Skeletal muscle cell (primary cell): ENCODE data around the gene MCL1.
"Not testable (repeated sequence)": the region's sequence is repeated elsewhere in the genome, so short reads cannot be mapped to it uniquely, and the experiment has no call there.

Experiments used
- DNase-seq: peaks from one replicate; pipeline ENCODE4 v3.0.0-alpha.2; 2010; ENCODE audit warnings: low read depth
- H3K4me3 ChIP-seq: 2 replicates; pipeline ENCODE4 v1.5.1; 2011; ENCODE audit warnings: low read depth, mild to moderate bottlenecking, control low read depth, low read length, moderate library complexity

MCL1 gene

DNA sequence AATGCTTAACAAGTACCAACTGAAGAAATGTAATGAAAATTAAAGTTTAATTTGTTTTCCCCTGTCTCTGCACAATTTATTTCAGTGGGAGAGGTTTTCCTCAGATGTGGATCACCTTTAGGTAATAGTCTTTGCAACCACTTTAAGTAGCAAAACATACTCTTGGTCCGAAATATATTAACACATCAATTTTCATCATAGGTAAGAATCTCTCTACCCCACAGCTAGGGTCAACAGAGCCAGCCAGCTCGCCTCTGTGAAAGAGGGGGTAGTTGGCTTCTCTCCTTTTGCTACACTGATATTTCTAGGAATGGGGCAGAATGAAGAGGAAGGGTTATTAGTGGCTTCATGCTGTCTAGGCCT, 24.8 kb upstream of the MCL1 start:
- DNase-seq: no peak
- no peak overlapping the region for H3K4me3 ChIP-seq

- no peak overlapping the region for H3K4me3 ChIP-seq
- no peak for DNase-seq
Measured at GRCh38 chr1:150603711-150604110, 24.3 kb upstream of the MCL1 start.

- not testable (repeated sequence) for DNase-seq, H3K4me3 ChIP-seq
Measured at GRCh38 chr1:150602372-150602771, 23.0 kb upstream of the MCL1 start.

GRCh38 chr1:150601540-150601939, 22.1 kb upstream of the MCL1 start:
- H3K4me3 ChIP-seq: no peak overlapping the region
- DNase-seq: no peak

DNA sequence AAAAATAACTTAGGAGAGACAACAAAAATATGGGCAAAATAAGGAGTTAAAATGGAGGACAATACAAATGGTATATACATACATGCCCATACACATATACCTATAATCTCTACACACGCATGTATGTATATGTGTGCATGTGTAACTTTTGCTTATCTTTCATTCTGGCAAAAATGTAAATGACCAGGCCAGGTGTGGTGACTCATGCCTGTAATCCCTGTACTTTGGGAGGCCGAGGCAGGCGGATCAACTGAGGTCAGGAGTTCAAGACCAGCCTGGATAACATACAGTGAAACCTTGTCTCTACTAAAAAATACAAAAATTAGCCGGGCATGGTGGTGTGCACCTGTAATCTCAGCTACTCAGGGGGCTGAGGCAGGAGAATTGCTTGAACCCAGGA, 18.9 kb upstream of the MCL1 start:
- not testable (repeated sequence) for H3K4me3 ChIP-seq

GRCh38 chr1:150596976-150597375, 17.6 kb upstream of the MCL1 start:
- no peak overlapping the region for H3K4me3 ChIP-seq
- no peak for DNase-seq

More for the DNA sequence above, 18.9 kb upstream of the MCL1 start:
- not testable (repeated sequence) for DNase-seq

GRCh38 chr1:150596095-150596892, 16.9 kb upstream of the MCL1 start:
- no peak overlapping the region for H3K4me3 ChIP-seq
- DNase-seq: no peak

DNA sequence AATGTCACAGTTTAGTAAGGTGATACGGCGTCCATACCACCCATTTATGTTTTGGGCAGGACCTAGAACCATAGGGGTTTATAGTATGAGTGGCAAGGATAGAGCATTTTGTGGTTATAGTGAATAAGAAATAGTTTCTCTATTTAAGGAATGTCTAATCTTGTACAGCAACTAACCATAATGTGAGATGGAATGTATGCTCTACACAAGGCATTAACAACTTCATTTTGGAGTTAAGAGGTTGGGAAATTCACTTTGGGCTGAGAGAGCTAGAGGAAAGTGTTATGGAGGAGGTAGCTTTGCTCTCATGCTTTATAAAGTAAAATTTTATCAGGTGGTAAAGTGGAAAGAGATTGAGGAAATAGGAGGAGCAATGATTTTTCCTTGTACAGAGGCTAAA, 3.0 kb upstream of the MCL1 start:
- no peak overlapping the region for H3K4me3 ChIP-seq
- DNase-seq: no peak

GRCh38 chr1:150581962-150582361, 2.6 kb upstream of the MCL1 start:
- H3K4me3 ChIP-seq, DNase-seq: not testable (repeated sequence)

- DNase-seq: not testable (repeated sequence)
Measured at GRCh38 chr1:150581437-150581836, 2.0 kb upstream of the MCL1 start.

DNA sequence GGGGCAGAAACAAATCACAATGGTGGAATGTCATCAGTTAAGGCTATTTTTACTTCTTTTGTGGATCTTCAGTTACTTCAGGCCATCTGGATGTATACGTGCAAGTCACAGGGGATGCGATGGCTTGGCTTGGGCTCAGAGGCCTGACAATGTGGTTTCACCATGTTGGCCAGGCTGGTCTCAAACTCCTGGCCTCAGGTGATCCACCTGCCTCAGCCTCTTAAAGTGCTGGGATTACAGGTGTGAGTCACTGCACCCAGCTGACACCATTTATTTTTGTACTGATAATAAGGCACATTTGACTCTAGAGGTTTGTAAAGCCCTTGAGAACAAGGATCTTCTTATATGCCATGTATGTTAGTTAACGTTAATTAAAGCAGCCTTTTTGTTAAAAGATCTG, 1.6 kb upstream of the MCL1 start:
- DNase-seq, H3K4me3 ChIP-seq: not testable (repeated sequence)

More at GRCh38 chr1:150581437-150581836, 2.0 kb upstream of the MCL1 start:
- not testable (repeated sequence) for H3K4me3 ChIP-seq

DNA sequence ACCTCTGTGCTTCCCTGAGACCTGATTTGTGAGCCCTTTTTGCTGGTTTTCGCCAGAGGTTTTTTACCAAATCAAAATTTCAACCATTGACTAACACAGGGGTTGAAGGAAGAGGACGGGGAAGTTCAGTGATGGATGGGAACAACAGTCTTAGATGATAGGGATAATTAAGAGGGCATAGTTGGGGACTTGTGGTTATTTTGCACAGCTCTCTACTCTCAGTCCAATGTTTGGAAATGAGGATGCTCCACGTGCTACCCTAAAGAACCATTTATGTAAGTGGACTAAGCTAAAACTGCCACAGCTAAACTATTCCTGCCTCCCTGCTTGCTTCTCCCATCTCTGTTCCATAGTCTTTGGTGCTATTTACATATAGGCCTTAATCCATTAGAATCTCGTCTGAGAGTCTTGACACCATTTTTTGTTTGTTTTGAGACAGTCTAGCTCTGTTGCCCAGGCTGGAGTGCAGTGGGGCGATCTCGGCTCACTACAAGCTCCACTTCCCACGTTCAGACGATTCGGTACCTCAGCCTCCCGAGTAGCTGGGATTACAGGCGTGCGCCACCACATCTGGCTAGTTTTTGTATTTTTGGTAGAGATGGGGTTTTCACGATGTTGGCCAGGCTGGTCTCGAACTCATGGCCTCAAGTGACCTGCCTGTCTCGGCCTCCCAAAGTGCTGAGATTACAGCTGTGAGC, 684 bp upstream of the MCL1 start:
- peak overlapping the region; percentile 46 for H3K4me3 ChIP-seq
- no peak for DNase-seq

DNA sequence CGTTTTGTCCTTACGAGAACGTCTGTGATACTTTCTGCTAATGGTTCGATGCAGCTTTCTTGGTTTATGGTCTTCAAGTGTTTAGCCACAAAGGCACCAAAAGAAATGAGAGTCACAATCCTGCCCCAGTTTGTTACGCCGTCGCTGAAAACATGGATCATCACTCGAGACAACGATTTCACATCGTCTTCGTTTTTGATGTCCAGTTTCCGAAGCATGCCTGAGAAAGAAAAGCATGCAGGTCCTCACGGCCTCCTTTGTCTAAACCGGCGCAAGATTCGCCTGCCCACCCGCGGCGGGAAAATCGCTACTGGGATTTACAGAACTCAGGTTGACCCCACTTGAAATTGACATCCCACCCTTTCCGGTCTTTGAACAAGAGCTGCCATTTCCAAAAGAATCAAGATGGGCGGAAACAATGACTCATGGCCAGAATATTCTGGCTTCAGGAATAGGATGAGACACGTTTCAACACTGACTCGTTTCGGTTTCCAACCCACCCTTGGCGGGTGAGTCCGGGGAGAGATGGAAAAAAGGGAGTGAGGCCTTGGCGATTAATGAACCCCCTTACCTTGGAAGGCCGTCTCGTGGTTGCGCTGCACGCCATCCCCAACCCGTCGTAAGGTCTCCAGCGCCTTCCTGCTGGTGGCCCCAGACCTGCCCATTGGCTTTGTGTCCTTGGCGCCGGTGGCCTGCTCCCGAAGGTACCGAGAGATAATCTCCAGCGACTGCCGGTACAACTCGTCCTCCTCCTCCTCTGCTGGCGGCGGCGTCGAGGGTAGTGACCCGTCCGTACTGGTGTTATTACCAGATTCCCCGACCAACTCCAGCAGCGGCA, 919 bp downstream of the MCL1 start:
- H3K4me3 ChIP-seq: peak overlapping the region; percentile 66
- DNase-seq: peak; percentile 61

GRCh38 chr1:150577557-150578271, 1.7 kb downstream of the MCL1 start:
- no peak for DNase-seq
- peak overlapping the region; percentile 66 for H3K4me3 ChIP-seq

GRCh38 chr1:150576794-150577556, 2.4 kb downstream of the MCL1 start:
- H3K4me3 ChIP-seq: peak overlapping the region; percentile 66
- DNase-seq: no peak

GRCh38 chr1:150576367-150576711, 3.1 kb downstream of the MCL1 start:
- H3K4me3 ChIP-seq: peak overlapping the region; percentile 66
- no peak for DNase-seq

- peak overlapping the region; percentile 66 for H3K4me3 ChIP-seq
- DNase-seq: no peak
Measured at GRCh38 chr1:150575518-150576366, 3.7 kb downstream of the MCL1 start.

DNA sequence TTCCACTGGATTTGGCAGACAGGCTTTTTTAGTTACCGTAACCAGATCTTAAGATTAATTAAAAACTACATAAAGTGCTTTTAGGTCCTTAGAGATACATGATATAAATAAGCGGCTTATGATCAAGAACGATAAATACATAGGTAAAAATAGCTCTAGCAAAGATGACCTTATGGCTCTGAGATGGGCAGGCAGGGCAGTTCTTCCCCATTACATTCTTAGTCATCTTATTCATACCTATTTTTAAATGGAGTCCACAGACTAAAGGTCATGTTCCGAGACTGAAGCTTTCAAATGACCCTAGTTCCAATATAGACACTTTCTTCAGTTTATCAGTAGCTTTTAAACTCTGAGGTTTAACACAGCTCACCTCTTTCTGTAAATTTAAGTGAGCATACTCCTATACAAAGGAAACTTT, 4.3 kb downstream of the MCL1 start:
- no peak for DNase-seq
- H3K4me3 ChIP-seq: peak overlapping the region; percentile 66
